Suprapubic skin (tissue), 4 donors: ENCODE measurements around the gene CRHR2. TPM values are rescaled to one million over a fixed set of nuclear protein-coding genes. Genes with fewer than 3 reads are reported as not detected.

Experiments
- DNase-seq, 2 donors: peaks; one replicate each; pipeline ENCODE4 v3.0.0-alpha.2; 2019; ENCODE audit warnings: low spot score in 2 of 2
- H3K27ac ChIP-seq: fragments of 200-600 bp; sonication (generic); one replicate; pipeline ENCODE4 v1.5.1; 2019
- H3K27me3 ChIP-seq: fragments of 200-600 bp; sonication (generic); one replicate; pipeline ENCODE4 v1.5.1; 2019
- H3K36me3 ChIP-seq: fragments of 200-600 bp; sonication (generic); one replicate; pipeline ENCODE4 v1.5.1; 2019
- H3K4me1 ChIP-seq: fragments of 200-600 bp; sonication (generic); one replicate; pipeline ENCODE4 v1.5.1; 2019
- H3K4me3 ChIP-seq: fragments of 200-600 bp; sonication (generic); one replicate; pipeline ENCODE4 v1.5.1; 2019; ENCODE audit warnings: mild to moderate bottlenecking
- H3K9me3 ChIP-seq: fragments of 200-600 bp; sonication (generic); one replicate; pipeline ENCODE4 v1.5.1; 2019
- EP300 ChIP-seq: sonication (generic); formaldehyde crosslinking; IDR thresholded peaks from one replicate; pipeline ENCODE4 v1.6.1; 2017; ENCODE audit warnings: antibody characterized with exemption
- POLR2A ChIP-seq, 2 donors: fragments of 450-650 bp; IDR thresholded peaks; one replicate each; pipeline ENCODE4 v1.6.1; 2017; ENCODE audit warnings: antibody characterized with exemption in 2 of 2, mild to moderate bottlenecking in 2 of 2, moderate library complexity in 2 of 2
- POLR2AphosphoS5 ChIP-seq, 3 donors: sonication (generic); formaldehyde crosslinking; IDR thresholded peaks; one replicate each; pipeline ENCODE4 v1.6.1; 2017; ENCODE audit warnings: antibody characterized with exemption in 3 of 3
- WGBS: methylation state at CpG from one replicate; pipeline ENCODE4 v1.1.5; 2018; 5-methylcytosine and 5-hydroxymethylcytosine counted together
- total RNA-seq, 4 donors: library from RNA; depleted of rRNA; stranded (reverse); fragments of >200 nt; gene quantifications; one replicate each; pipeline ENCODE4 v1.1.0, GENCODE V29; 2016
- TF ChIP-seq, protein P1 (sequence below), 2 donors: fragments of 200-600 bp in 1 of 2; fragments of 450-650 bp in 1 of 2; sonication (generic) in 1 of 2; IDR thresholded peaks; one replicate each; pipeline ENCODE4 v1.5.1; 2016 to 2019; ENCODE audit warnings: antibody characterized with exemption in 2 of 2, mild to moderate bottlenecking in 1 of 2, moderate library complexity in 1 of 2

CRHR2 gene
- total RNA-seq, 4 donors from 2014 or later = 0.55 TPM; not detected in 3

DNA sequence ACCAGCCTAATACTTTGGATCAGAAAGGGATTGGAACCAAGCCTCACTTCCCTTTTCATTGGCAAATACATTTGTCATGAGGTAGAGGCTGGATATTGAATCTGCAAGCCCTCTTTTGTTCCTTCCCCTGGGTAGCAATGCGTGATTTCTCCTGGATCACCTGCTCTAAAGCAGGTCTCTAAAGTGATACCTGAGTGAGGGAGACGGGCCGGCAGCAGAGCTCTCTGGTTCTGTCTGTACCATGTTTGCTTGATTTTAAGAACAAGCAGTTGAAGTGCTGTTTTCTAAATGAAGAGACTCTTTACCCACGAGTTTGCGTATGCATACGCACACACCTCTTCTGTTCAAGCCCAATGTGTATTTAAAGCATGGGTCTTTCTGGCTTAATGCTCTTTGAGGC lies 46.5 kb downstream of the CRHR2 start:
- 92% methylated on average over 6 of the region's 6 CpGs for WGBS
- Histone ChIP-seq H3K4me3 (no peak overlapping the region), H3K9me3 (no peaks in the 10 kb centered on the region), H3K27me3 (no peaks in the 10 kb centered on the region), H3K36me3 (peaks cover 52% of the 10 kb centered on the region), H3K27ac (no peak overlapping the region), H3K4me1 (no peaks in the 10 kb centered on the region)
- TF ChIP-seq POLR2A (IDR thresholded peaks at IDR 0.05) (no peak), POLR2AphosphoS5 (IDR thresholded peaks at IDR 0.05) (no peak)
- no peak for DNase-seq

DNA sequence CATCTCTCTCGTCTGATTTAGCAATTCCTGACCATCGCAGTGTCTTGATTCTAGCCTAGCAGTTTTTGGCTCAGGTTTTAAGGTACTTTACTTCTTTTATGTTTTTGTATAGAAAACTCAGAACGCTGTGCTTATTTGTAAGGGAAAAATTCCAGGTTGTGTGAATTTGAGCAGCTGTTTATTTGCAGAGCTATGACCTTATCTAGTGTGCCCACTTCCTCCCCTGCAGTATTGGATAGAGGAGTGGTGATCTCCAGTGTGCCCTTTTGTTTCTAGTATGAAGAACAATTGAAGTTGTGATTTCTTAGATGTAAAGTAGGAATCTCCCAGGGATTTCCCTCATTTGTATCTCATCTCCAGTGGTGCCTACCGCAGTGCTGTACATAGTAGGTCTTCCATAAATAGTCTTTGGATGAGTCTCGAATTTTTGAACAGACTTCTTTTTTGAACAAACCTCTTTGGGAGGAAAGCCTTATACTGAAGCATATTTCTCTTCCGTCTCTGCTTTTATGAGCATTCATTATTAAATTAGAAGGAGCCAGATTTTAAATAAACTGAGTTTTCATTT lies 47.5 kb downstream of the CRHR2 start:
- no peaks in the 10 kb centered on the region for H3K9me3 ChIP-seq
- H3K4me1 ChIP-seq = no peaks in the 10 kb centered on the region
- H3K36me3 ChIP-seq = peaks cover 63% of the 10 kb centered on the region
- no peak overlapping the region for H3K4me3 ChIP-seq
- TF ChIP-seq POLR2A (IDR thresholded peaks at IDR 0.05) (no peak), EP300 (no peak), POLR2AphosphoS5 (IDR thresholded peaks at IDR 0.05) (no peak)
- TF ChIP-seq, protein P1, sequence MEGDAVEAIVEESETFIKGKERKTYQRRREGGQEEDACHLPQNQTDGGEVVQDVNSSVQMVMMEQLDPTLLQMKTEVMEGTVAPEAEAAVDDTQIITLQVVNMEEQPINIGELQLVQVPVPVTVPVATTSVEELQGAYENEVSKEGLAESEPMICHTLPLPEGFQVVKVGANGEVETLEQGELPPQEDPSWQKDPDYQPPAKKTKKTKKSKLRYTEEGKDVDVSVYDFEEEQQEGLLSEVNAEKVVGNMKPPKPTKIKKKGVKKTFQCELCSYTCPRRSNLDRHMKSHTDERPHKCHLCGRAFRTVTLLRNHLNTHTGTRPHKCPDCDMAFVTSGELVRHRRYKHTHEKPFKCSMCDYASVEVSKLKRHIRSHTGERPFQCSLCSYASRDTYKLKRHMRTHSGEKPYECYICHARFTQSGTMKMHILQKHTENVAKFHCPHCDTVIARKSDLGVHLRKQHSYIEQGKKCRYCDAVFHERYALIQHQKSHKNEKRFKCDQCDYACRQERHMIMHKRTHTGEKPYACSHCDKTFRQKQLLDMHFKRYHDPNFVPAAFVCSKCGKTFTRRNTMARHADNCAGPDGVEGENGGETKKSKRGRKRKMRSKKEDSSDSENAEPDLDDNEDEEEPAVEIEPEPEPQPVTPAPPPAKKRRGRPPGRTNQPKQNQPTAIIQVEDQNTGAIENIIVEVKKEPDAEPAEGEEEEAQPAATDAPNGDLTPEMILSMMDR (IDR thresholded peaks at IDR 0.05) = no peak
- H3K27me3 ChIP-seq = no peaks in the 10 kb centered on the region
- DNase-seq = no peak
- no peak overlapping the region for H3K27ac ChIP-seq
- WGBS = 91% methylated on average over 6 of the region's 6 CpGs

DNA sequence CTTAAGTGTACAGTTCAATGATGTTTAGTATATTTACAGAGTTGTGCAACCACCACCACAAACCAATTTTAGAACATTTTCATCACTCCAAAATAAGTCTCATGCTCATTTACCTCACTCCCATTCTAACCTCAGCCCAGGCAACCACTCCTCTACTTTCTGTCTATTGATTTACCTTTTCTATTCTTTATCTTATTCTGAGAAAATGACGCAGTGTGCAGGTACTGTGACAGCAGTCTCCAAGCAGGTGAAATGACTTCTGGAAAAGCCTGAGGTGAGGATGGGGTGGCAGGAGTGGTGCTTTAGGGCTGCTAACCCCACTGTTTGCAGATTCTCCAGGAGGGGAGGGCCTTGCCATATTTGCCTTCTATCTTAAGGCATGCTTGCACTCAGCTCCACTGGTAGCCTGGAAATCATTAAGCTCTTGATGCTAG lies 48.0 kb downstream of the CRHR2 start:
- 97% methylated on average over 1 of the region's 1 CpG for WGBS
- Histone ChIP-seq H3K27me3 (no peaks in the 10 kb centered on the region), H3K4me3 (no peak overlapping the region), H3K27ac (no peak overlapping the region), H3K4me1 (no peaks in the 10 kb centered on the region), H3K36me3 (peaks cover 68% of the 10 kb centered on the region), H3K9me3 (no peaks in the 10 kb centered on the region)
- TF ChIP-seq EP300 = no peak
- no peak for TF ChIP-seq POLR2AphosphoS5 (IDR thresholded peaks at IDR 0.05)
- no peak for TF ChIP-seq POLR2A (IDR thresholded peaks at IDR 0.05)
- TF ChIP-seq, protein P1 (IDR thresholded peaks at IDR 0.05) = no peak
- DNase-seq = no peak

DNA sequence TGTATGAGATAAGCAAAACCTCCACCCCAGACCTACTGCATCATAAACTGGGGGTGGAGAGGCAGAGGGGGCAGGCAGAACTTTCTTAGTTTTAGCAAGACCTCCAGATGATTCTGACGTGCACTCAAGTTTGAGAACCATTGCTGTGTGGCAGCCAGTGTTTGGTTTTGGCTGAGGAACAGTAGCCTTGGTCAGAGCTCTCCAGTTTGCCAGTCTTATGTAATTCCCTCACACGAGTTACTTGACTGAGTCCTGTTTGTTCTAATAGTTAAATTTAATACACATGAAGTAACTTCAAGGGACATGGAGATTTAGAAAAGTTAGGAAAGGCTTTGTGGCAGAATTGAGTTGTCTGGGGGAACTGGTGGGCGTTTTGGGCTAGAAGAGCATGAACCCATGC lies 49.0 kb downstream of the CRHR2 start:
- H3K36me3 ChIP-seq = peaks cover 78% of the 10 kb centered on the region
- H3K27ac ChIP-seq = no peak overlapping the region
- DNase-seq = no peak
- WGBS = 83% methylated on average over 3 of the region's 3 CpGs
- no peaks in the 10 kb centered on the region for H3K4me1 ChIP-seq
- H3K27me3 ChIP-seq = no peaks in the 10 kb centered on the region
- H3K9me3 ChIP-seq = no peaks in the 10 kb centered on the region
- TF ChIP-seq, protein P1 (IDR thresholded peaks at IDR 0.05) = no peak
- TF ChIP-seq POLR2AphosphoS5 (IDR thresholded peaks at IDR 0.05) = no peak
- TF ChIP-seq EP300 = no peak
- no peak for TF ChIP-seq POLR2A (IDR thresholded peaks at IDR 0.05)
- H3K4me3 ChIP-seq = no peak overlapping the region

DNA sequence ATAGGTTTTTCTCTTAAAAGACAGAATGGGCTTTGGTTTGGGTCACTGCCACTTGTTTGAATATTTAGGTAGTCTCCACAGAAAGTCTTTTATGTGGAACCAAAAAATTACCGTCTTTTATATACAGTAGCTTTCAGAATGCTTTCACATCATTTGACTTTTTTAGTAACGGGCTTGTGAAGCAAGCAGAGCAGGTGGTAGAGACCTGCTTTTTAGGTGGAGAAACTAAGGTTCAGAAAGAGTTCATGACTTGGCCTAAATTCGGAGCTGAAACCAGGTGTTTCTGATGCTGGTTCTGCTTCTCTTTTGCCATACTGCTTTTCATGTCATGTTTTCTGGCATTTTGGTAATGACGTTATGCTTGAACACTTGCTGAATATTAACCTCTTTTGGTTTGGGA lies 51.3 kb downstream of the CRHR2 start:
- H3K9me3 ChIP-seq = no peaks in the 10 kb centered on the region
- H3K36me3 ChIP-seq = peaks cover 98% of the 10 kb centered on the region
- H3K27ac ChIP-seq = no peak overlapping the region
- WGBS = 94% methylated on average over 4 of the region's 4 CpGs
- no peaks in the 10 kb centered on the region for H3K4me1 ChIP-seq
- no peak for TF ChIP-seq POLR2AphosphoS5 (IDR thresholded peaks at IDR 0.05)
- TF ChIP-seq POLR2A (IDR thresholded peaks at IDR 0.05) = no peak
- TF ChIP-seq EP300 = no peak
- TF ChIP-seq, protein P1 (IDR thresholded peaks at IDR 0.05) = no peak
- no peaks in the 10 kb centered on the region for H3K27me3 ChIP-seq
- DNase-seq = no peak
- no peak overlapping the region for H3K4me3 ChIP-seq

DNA sequence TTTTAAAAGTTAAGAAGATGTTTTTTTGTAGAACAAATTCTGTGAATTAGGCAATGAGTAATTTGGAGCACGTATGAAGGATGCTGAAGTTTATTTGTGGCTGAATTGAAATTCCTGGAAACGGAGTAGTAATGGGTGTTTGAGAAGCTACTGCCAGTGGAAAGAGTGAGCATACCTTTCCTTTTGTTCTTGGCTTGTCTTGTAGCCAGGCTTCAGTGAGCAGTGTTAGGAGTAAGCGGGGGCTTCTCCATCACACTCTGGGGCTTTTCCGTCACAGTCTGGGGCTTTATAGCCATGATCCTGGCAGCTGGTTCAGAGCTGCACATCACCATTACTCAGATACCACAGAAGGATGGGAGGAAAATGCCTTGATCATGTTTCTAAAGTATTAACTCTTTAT lies 55.2 kb downstream of the CRHR2 start:
- Histone ChIP-seq H3K27me3 (no peaks in the 10 kb centered on the region), H3K27ac (no peak overlapping the region), H3K4me3 (no peak overlapping the region), H3K9me3 (no peaks in the 10 kb centered on the region), H3K4me1 (no peaks in the 10 kb centered on the region), H3K36me3 (peaks cover 95% of the 10 kb centered on the region)
- DNase-seq = no peak
- TF ChIP-seq EP300 = no peak
- no peak for TF ChIP-seq POLR2A (IDR thresholded peaks at IDR 0.05)
- no peak for TF ChIP-seq POLR2AphosphoS5 (IDR thresholded peaks at IDR 0.05)
- TF ChIP-seq, protein P1 (IDR thresholded peaks at IDR 0.05) = no peak
- WGBS = 90% methylated on average over 4 of the region's 4 CpGs
